K562 (cell line): ENCODE data around the gene BORCS8. TPM values are rescaled to one million over a fixed set of nuclear protein-coding genes. Genes with fewer than 3 reads are reported as not detected.

Source experiments
- RBM34 ChIP-seq: fragments of 200-400 bp; formaldehyde crosslinking; IDR thresholded peaks from 2 replicates; pipeline ENCODE4 v1.6.1; 2018; ENCODE audit warnings: low read length, borderline replicate concordance; ENCODE audit not compliant: insufficient read depth
- XRCC3 ChIP-seq: fragments of 450-650 bp; IDR thresholded peaks from 2 replicates; pipeline ENCODE4 v1.6.1; 2017; ENCODE audit warnings: mild to moderate bottlenecking, moderate library complexity
- ZBTB7A ChIP-seq: IDR thresholded peaks from 2 replicates; pipeline ENCODE4 v1.6.1; 2011; ENCODE audit warnings: low read depth, mild to moderate bottlenecking, low read length, moderate library complexity, borderline replicate concordance; ENCODE audit not compliant: control insufficient read depth
- ZNF140 ChIP-seq: fragments of 250-450 bp; sonication (Bioruptor Pico); IDR thresholded peaks from 2 replicates; pipeline ENCODE4 v1.8.0; 2021; ENCODE audit warnings: moderate library complexity, mild to moderate bottlenecking, inconsistent platforms
- ZNF224 ChIP-seq: sonication (generic); formaldehyde crosslinking; IDR thresholded peaks from 2 replicates; pipeline ENCODE4 v1.8.0; 2022; ENCODE audit warnings: mild to moderate bottlenecking, missing genetic modification reagents
- polyA plus RNA-seq, 8 experiments: library from polyadenylated mRNA; depleted of rRNA in 4 of 8; stranded (reverse) in 5 of 8; unstranded in 3 of 8; fragments of >200 nt; fragmentation: Nextera tagmentation in 2 of 8; fragmentation: Illumina TruSeq in 1 of 8; extraction: Ambion mirVana in 2 of 8; extraction: Trizol in 1 of 8; gene quantifications; 2 replicates each; pipeline versions ENCODE4 v1.2.1 to v1.2.3, GENCODE V29; 2011 to 2014; ENCODE audit warnings: inconsistent platforms in 1 of 8, missing spikeins in 1 of 8
- total RNA-seq, 7 experiments: library from RNA; depleted of rRNA in 6 of 7; stranded (reverse); fragments of >200 nt in 6 of 7; fragmentation: Illumina TruSeq in 2 of 7; extraction: Trizol in 2 of 7; gene quantifications; 2 replicates each; pipeline versions ENCODE4 v1.2.1 to v1.2.3, GENCODE V29; 2011 to 2021; ENCODE audit warnings: low replicate concordance in 1 of 7
- TF ChIP-seq, protein P1 (sequence below): sonication (generic); formaldehyde crosslinking; IDR thresholded peaks from 2 replicates; pipeline ENCODE4 v1.8.0; 2023; ENCODE audit warnings: mild to moderate bottlenecking, missing genetic modification reagents
- TF ChIP-seq, protein P2 (sequence below), 2 experiments: fragments of 450-650 bp; IDR thresholded peaks; 2 replicates each; pipeline ENCODE4 v1.6.1; 2018; ENCODE audit warnings: mild to moderate bottlenecking in 2 of 2, low read depth in 1 of 2; ENCODE audit not compliant: partially characterized antibody in 2 of 2
- TF ChIP-seq, protein P3 (sequence below): fragments of 250-450 bp; sonication (Bioruptor Pico); IDR thresholded peaks from 2 replicates; pipeline ENCODE4 v1.5.0; 2022; ENCODE audit warnings: mild to moderate bottlenecking
- TF ChIP-seq, protein P4 (sequence below): fragments of 450-650 bp; IDR thresholded peaks from 2 replicates; pipeline ENCODE4 v1.6.1; 2018; ENCODE audit warnings: mild to moderate bottlenecking, low read depth; ENCODE audit not compliant: partially characterized antibody

Gene BORCS8
- total and polyA plus RNA-seq, 9 of the 15 experiments (the other 6 are each of a cell fraction or from before 2014, with no cell fraction given) = 4.6 to 33.6 (median 16.3) TPM

DNA sequence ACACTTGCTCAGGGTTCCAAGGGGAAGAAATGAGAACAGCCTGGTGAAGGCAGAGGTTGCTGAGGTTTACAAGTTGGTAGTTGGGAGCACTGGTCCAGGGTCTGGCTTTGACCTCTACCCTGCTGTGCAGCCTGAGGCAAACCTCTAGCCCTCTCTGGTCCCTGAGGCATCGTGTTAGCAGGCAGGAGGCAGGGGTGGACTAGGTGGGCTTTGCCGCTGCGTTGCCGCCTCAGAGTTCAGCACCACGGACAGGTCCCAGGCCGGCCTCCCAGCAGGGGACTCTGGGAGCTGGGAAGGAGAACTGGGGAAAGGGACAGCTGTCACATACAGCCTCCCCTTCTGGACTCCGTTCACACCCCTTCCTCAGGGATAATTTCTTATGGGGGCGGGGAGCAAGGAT is 22.9 kb upstream of the BORCS8 start (continued):
- TF ChIP-seq, protein P1, sequence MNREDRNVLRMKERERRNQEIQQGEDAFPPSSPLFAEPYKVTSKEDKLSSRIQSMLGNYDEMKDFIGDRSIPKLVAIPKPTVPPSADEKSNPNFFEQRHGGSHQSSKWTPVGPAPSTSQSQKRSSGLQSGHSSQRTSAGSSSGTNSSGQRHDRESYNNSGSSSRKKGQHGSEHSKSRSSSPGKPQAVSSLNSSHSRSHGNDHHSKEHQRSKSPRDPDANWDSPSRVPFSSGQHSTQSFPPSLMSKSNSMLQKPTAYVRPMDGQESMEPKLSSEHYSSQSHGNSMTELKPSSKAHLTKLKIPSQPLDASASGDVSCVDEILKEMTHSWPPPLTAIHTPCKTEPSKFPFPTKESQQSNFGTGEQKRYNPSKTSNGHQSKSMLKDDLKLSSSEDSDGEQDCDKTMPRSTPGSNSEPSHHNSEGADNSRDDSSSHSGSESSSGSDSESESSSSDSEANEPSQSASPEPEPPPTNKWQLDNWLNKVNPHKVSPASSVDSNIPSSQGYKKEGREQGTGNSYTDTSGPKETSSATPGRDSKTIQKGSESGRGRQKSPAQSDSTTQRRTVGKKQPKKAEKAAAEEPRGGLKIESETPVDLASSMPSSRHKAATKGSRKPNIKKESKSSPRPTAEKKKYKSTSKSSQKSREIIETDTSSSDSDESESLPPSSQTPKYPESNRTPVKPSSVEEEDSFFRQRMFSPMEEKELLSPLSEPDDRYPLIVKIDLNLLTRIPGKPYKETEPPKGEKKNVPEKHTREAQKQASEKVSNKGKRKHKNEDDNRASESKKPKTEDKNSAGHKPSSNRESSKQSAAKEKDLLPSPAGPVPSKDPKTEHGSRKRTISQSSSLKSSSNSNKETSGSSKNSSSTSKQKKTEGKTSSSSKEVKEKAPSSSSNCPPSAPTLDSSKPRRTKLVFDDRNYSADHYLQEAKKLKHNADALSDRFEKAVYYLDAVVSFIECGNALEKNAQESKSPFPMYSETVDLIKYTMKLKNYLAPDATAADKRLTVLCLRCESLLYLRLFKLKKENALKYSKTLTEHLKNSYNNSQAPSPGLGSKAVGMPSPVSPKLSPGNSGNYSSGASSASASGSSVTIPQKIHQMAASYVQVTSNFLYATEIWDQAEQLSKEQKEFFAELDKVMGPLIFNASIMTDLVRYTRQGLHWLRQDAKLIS (CRISPR knock-in tag) = no peak
- TF ChIP-seq ZNF140 (CRISPR knock-in tag) (no peak), RBM34 (no peak), XRCC3 (no peak), ZNF224 (no peak), ZBTB7A (peak; percentile 89)
- TF ChIP-seq, protein P2, sequence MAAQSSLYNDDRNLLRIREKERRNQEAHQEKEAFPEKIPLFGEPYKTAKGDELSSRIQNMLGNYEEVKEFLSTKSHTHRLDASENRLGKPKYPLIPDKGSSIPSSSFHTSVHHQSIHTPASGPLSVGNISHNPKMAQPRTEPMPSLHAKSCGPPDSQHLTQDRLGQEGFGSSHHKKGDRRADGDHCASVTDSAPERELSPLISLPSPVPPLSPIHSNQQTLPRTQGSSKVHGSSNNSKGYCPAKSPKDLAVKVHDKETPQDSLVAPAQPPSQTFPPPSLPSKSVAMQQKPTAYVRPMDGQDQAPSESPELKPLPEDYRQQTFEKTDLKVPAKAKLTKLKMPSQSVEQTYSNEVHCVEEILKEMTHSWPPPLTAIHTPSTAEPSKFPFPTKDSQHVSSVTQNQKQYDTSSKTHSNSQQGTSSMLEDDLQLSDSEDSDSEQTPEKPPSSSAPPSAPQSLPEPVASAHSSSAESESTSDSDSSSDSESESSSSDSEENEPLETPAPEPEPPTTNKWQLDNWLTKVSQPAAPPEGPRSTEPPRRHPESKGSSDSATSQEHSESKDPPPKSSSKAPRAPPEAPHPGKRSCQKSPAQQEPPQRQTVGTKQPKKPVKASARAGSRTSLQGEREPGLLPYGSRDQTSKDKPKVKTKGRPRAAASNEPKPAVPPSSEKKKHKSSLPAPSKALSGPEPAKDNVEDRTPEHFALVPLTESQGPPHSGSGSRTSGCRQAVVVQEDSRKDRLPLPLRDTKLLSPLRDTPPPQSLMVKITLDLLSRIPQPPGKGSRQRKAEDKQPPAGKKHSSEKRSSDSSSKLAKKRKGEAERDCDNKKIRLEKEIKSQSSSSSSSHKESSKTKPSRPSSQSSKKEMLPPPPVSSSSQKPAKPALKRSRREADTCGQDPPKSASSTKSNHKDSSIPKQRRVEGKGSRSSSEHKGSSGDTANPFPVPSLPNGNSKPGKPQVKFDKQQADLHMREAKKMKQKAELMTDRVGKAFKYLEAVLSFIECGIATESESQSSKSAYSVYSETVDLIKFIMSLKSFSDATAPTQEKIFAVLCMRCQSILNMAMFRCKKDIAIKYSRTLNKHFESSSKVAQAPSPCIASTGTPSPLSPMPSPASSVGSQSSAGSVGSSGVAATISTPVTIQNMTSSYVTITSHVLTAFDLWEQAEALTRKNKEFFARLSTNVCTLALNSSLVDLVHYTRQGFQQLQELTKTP (IDR thresholded peaks at IDR 0.05; ENCODE audit: low read depth in 1 of 2, partially characterized antibody in 2 of 2) = peak in 1 of 2 experiments; percentile 83
- TF ChIP-seq, protein P3, sequence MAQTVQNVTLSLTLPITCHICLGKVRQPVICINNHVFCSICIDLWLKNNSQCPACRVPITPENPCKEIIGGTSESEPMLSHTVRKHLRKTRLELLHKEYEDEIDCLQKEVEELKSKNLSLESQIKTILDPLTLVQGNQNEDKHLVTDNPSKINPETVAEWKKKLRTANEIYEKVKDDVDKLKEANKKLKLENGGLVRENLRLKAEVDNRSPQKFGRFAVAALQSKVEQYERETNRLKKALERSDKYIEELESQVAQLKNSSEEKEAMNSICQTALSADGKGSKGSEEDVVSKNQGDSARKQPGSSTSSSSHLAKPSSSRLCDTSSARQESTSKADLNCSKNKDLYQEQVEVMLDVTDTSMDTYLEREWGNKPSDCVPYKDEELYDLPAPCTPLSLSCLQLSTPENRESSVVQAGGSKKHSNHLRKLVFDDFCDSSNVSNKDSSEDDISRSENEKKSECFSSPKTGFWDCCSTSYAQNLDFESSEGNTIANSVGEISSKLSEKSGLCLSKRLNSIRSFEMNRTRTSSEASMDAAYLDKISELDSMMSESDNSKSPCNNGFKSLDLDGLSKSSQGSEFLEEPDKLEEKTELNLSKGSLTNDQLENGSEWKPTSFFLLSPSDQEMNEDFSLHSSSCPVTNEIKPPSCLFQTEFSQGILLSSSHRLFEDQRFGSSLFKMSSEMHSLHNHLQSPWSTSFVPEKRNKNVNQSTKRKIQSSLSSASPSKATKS (CRISPR knock-in tag) = no peak
- TF ChIP-seq, protein P4, sequence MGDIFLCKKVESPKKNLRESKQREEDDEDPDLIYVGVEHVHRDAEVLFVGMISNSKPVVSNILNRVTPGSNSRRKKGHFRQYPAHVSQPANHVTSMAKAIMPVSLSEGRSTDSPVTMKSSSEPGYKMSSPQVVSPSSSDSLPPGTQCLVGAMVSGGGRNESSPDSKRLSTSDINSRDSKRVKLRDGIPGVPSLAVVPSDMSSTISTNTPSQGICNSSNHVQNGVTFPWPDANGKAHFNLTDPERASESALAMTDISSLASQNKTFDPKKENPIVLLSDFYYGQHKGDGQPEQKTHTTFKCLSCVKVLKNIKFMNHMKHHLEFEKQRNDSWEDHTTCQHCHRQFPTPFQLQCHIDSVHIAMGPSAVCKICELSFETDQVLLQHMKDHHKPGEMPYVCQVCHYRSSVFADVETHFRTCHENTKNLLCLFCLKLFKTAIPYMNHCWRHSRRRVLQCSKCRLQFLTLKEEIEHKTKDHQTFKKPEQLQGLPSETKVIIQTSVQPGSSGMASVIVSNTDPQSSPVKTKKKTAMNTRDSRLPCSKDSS = no peak
